ENCODE data around the gene KRTAP19-2. TPM values are rescaled to one million over a fixed set of nuclear protein-coding genes. Genes with fewer than 3 reads are reported as not detected.

The KRTAP19-2 gene
- total and polyA plus RNA-seq, 4 donors: not detected

DNA sequence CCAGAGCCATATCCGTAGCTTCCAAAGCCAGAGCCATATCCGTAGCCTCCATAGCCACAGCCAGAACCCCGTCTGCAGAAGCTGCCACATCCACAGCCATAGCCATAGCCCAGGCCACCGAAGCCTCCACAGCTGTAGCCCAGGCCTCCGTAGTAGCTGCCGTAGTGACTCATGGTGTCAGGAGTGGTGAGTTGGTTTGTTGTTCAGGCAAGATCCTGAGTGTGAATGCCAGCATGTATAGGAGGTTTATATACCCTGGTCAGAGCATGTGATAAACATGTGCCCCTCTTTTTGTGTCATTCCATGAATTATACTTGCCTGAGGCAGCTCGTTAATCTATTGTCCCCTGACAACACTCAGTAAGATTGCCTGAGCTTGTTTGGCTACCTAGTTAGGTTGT is 7.1 kb downstream of the KRTAP19-2 start, which contains the start of gene KRTAP19-1:
TSS of gene KRTAP19-1 (minus strand) at position 223 of the 400 bp plus-strand sequence. CDS start at position 173, 50 bp downstream.
- intact Hi-C loops (cut with DNase I): no loop called here
- no peak within 1 kb of the TSS for H3K4me3 ChIP-seq (ENCODE audit: low read length in 2 of 2)
- no peaks in the 10 kb centered on the region for H3K9me3 ChIP-seq (ENCODE audit: control insufficient read depth, low read length)
- WGBS, 2 donors: 93 to 94% methylated on average over 7 of the region's 7 CpGs
- no peaks in the 10 kb centered on the region for H3K36me3 ChIP-seq (ENCODE audit: control insufficient read depth in 1 of 2, insufficient read depth in 2 of 2, low read length in 1 of 2)
- DNase-seq: peak in 1 of 2 donors; percentile 28
- H3K27ac ChIP-seq (ENCODE audit: low read depth in 1 of 2, low read length in 2 of 2): no peak within 1 kb of the TSS
- ATAC-seq (ENCODE audit: low FRiP score): no peak
- H3K4me1 ChIP-seq (ENCODE audit: control insufficient read depth in 1 of 2, insufficient read depth in 2 of 2, low read length in 2 of 2): no peaks in the 10 kb centered on the region
- no peaks in the 10 kb centered on the region for H3K27me3 ChIP-seq (ENCODE audit: control insufficient read depth in 1 of 2, insufficient read depth in 2 of 2, low read length in 1 of 2)

DNA sequence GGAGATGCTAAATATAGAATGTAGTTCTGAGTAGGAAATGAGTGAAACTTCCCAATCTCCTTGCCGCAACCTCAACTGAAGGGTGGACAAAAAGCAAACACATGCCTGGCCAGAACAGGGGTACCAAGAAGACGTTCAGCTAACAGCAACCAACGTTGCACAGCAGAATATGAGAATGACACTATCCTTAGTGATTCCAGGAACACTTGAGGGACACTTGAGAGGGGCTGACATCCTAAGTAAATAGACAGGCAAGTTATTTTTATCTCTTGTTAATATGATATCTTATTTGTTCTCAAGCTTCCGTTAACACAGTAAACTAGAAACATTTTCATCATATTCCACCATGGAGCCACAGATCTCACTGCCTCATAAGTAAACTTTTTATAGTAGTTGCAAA is 8.0 kb downstream of the KRTAP19-2 start:
- intact Hi-C loops (cut with DNase I): no loop called here
- ATAC-seq (ENCODE audit: low FRiP score) (no peak), DNase-seq (no peak)
- Histone ChIP-seq H3K27me3 (ENCODE audit: control insufficient read depth in 1 of 2, insufficient read depth in 2 of 2, low read length in 1 of 2) (no peaks in the 10 kb centered on the region), H3K4me1 (ENCODE audit: control insufficient read depth in 1 of 2, insufficient read depth in 2 of 2, low read length in 2 of 2) (no peaks in the 10 kb centered on the region), H3K27ac (ENCODE audit: low read depth in 1 of 2, low read length in 2 of 2) (no peak overlapping the region), H3K9me3 (ENCODE audit: control insufficient read depth, low read length) (no peaks in the 10 kb centered on the region), H3K4me3 (ENCODE audit: low read length in 2 of 2) (no peak overlapping the region), H3K36me3 (ENCODE audit: control insufficient read depth in 1 of 2, insufficient read depth in 2 of 2, low read length in 1 of 2) (no peaks in the 10 kb centered on the region)
- WGBS, 2 donors: 19 to 29% methylated on average over 4 of the region's 4 CpGs

DNA sequence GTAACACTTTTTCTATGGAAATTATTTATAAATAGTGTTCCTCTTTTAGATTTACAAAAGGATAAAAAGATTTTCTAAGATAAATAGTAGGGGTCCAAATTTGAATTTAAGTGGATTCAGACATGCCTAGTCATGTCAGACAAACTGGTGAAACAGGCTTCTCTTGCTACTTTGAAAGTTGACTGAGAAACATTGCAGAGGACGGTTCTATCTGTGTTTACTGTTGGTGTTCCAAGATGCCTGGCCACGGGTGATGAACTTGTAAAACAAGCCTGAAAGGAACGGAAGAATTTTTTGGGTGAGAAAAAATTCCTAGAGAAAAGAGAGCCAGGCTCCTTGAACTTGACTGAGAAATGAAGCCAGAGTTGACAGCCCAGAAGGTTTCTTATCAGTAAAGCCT is 9.2 kb downstream of the KRTAP19-2 start:
- Histone ChIP-seq H3K36me3 (ENCODE audit: control insufficient read depth in 1 of 2, insufficient read depth in 2 of 2, low read length in 1 of 2) (no peaks in the 10 kb centered on the region), H3K27me3 (ENCODE audit: control insufficient read depth in 1 of 2, insufficient read depth in 2 of 2, low read length in 1 of 2) (no peaks in the 10 kb centered on the region), H3K9me3 (ENCODE audit: control insufficient read depth, low read length) (no peaks in the 10 kb centered on the region), H3K4me3 (ENCODE audit: low read length in 2 of 2) (no peak overlapping the region), H3K27ac (ENCODE audit: low read depth in 1 of 2, low read length in 2 of 2) (no peak overlapping the region), H3K4me1 (ENCODE audit: control insufficient read depth in 1 of 2, insufficient read depth in 2 of 2, low read length in 2 of 2) (no peaks in the 10 kb centered on the region)
- 16 to 19% methylated on average over 3 of the region's 3 CpGs for WGBS, 2 donors
- ATAC-seq (ENCODE audit: low FRiP score) (no peak), DNase-seq (no peak)
- intact Hi-C loops (cut with DNase I): no loop called here

DNA sequence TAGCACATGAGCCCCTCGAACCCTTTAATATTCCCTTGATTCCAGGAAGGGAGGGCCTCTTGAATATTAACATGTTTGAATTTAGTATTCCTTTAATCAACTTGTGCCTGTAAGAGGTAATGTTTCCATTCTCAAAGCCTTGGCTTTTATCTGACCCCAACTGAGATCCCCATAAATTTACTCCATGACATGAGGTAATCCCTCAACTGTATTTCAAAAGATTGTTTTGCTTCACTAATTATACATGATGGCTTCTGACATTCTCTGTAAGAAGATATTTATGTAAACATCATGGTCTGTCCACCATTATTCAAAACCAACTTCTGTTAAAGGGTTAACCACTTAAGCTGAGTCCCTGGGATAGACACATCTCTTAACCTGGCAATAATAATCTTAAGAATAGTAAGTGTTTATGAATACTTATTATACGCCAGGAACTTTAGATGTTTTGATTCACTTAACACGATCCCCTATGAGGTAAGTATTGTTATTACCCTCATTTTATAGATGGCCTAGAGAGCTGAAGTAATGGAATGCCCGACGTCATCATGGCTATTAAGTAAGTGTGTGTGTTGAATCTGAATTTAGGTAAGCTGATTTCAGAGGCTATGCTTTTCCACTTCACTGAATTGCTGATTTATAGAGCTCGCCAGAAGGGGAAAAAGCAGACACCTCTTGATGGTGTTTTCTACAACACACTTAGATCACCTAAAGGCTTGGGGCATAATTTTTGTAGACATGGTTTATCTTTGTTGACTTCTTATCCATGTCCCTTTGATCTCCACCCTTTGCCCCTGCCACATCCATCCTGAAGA is 18.1 kb downstream of the KRTAP19-2 start:
- no peak overlapping the region for H3K4me3 ChIP-seq (ENCODE audit: low read length in 2 of 2)
- DNase-seq: no peak
- intact Hi-C loops (cut with DNase I): no loop called here

DNA sequence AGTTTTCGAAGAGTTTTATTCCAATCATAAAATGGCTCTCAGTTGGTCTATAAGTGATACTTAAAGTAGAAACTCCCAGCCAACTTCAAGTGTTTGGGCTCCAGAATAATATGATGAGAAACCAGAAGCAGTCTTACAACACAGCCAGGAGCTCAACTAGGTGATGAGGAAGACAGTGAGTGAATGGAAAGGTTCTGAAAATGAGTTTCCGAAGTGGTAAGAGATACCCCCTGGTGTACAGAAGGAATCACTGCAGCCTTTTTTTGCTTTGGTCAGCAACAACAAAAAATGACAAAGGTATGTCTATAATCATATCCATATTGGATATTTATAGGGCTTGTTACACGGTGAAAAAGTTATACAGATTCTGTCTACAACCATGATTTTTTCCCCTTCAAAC is 23.5 kb downstream of the KRTAP19-2 start:
- ATAC-seq (ENCODE audit: low FRiP score): no peak
- WGBS, 2 donors: 68 to 88% methylated on average over 3 of the region's 3 CpGs

More for the DNA sequence above, 18.1 kb downstream of the KRTAP19-2 start:
- 80 to 83% methylated on average over 6 of the region's 6 CpGs for WGBS, 2 donors
- Histone ChIP-seq H3K27ac (ENCODE audit: low read depth in 1 of 2, low read length in 2 of 2) (no peak overlapping the region), H3K36me3 (ENCODE audit: control insufficient read depth in 1 of 2, insufficient read depth in 2 of 2, low read length in 1 of 2) (no peaks in the 10 kb centered on the region), H3K9me3 (ENCODE audit: control insufficient read depth, low read length) (no peaks in the 10 kb centered on the region), H3K27me3 (ENCODE audit: control insufficient read depth in 1 of 2, insufficient read depth in 2 of 2, low read length in 1 of 2) (no peaks in the 10 kb centered on the region), H3K4me1 (ENCODE audit: control insufficient read depth in 1 of 2, insufficient read depth in 2 of 2, low read length in 2 of 2) (no peaks in the 10 kb centered on the region)
- no peak for ATAC-seq (ENCODE audit: low FRiP score)

DNA sequence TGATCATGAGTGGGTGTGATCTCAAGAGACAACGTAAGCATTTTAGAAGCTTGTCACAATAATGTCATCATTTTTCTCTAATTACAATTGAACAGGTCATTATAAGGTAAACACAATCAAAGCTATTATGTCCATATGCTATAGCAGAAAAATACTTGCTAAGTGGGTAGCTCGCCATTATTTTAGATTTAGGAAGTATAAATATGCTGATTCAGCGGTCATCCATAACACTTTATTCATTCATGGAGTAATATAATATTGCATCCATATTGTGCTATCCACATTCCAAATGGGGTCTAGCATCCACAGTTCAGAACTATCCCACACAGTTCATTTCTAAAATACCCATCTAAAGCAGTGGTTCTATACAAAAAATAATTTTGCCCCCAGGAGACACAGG is 38.7 kb downstream of the KRTAP19-2 start:
- no peak for DNase-seq
- WGBS, 2 donors: 96 to 99% methylated on average over 3 of the region's 3 CpGs
- Histone ChIP-seq H3K4me3 (ENCODE audit: low read length in 2 of 2) (no peak overlapping the region), H3K27me3 (ENCODE audit: control insufficient read depth in 1 of 2, insufficient read depth in 2 of 2, low read length in 1 of 2) (no peaks in the 10 kb centered on the region), H3K4me1 (ENCODE audit: control insufficient read depth in 1 of 2, insufficient read depth in 2 of 2, low read length in 2 of 2) (no peaks in the 10 kb centered on the region), H3K36me3 (ENCODE audit: control insufficient read depth in 1 of 2, insufficient read depth in 2 of 2, low read length in 1 of 2) (no peaks in the 10 kb centered on the region), H3K9me3 (ENCODE audit: control insufficient read depth, low read length) (no peaks in the 10 kb centered on the region), H3K27ac (ENCODE audit: low read depth in 1 of 2, low read length in 2 of 2) (no peak overlapping the region)
- ATAC-seq (ENCODE audit: low FRiP score): no peak
- intact Hi-C loops (cut with DNase I): no loop called here

More for the DNA sequence above, 23.5 kb downstream of the KRTAP19-2 start:
- H3K36me3 ChIP-seq (ENCODE audit: control insufficient read depth in 1 of 2, insufficient read depth in 2 of 2, low read length in 1 of 2): no peaks in the 10 kb centered on the region
- H3K27ac ChIP-seq (ENCODE audit: low read depth in 1 of 2, low read length in 2 of 2): no peak overlapping the region
- no peaks in the 10 kb centered on the region for H3K4me1 ChIP-seq (ENCODE audit: control insufficient read depth in 1 of 2, insufficient read depth in 2 of 2, low read length in 2 of 2)
- no peaks in the 10 kb centered on the region for H3K9me3 ChIP-seq (ENCODE audit: control insufficient read depth, low read length)
- DNase-seq: no peak
- intact Hi-C loops (cut with DNase I): no loop called here
- H3K4me3 ChIP-seq (ENCODE audit: low read length in 2 of 2): no peak overlapping the region
- no peaks in the 10 kb centered on the region for H3K27me3 ChIP-seq (ENCODE audit: control insufficient read depth in 1 of 2, insufficient read depth in 2 of 2, low read length in 1 of 2)

DNA sequence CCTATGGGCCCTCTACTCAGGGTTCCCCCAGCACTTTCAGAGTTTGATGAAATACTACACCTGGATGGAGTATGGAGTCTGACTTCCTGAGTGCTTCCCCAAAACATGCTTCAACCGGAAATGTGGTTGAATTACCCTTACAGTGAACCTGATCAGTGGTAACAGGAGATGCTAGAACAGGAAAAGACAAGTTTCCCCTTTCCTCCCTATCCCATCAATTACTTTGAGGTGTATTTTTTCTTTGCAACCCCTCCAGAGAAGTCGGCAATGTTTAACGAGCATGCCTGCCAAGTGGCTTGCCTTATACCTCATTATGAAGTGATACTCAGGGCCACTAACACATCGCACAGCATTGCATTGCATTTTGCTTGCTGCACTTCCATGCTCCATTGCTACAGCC is 40.2 kb downstream of the KRTAP19-2 start:
- Histone ChIP-seq H3K9me3 (ENCODE audit: control insufficient read depth, low read length) (no peaks in the 10 kb centered on the region), H3K4me3 (ENCODE audit: low read length in 2 of 2) (no peak overlapping the region), H3K27me3 (ENCODE audit: control insufficient read depth in 1 of 2, insufficient read depth in 2 of 2, low read length in 1 of 2) (no peaks in the 10 kb centered on the region), H3K36me3 (ENCODE audit: control insufficient read depth in 1 of 2, insufficient read depth in 2 of 2, low read length in 1 of 2) (no peaks in the 10 kb centered on the region), H3K4me1 (ENCODE audit: control insufficient read depth in 1 of 2, insufficient read depth in 2 of 2, low read length in 2 of 2) (no peaks in the 10 kb centered on the region), H3K27ac (ENCODE audit: low read depth in 1 of 2, low read length in 2 of 2) (no peak overlapping the region)
- intact Hi-C loops (cut with DNase I): no loop called here
- no peak for DNase-seq
- ATAC-seq (ENCODE audit: low FRiP score): no peak
- 48 to 50% methylated on average over 4 of the region's 4 CpGs for WGBS, 2 donors

DNA sequence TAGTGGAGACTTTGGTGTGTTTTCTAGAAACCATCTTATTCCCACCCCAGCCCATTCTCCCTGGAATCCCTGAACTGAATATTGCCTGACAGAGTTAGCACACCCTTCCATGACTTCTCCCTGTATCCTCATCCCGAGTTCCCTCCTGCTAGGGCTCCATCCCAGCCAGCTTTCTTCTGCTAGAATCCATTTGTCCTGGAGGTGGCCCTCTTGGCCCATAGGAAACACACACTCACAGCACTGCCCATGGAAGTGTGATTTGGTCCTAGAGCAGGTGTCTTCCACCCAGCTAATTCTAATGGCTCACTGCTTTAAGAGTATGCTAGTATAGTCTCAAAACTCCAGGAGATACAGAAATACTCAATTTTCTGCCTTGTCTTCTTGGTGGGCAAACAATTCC is 43.0 kb downstream of the KRTAP19-2 start:
- Histone ChIP-seq H3K27ac (ENCODE audit: low read depth in 1 of 2, low read length in 2 of 2) (no peak overlapping the region), H3K36me3 (ENCODE audit: control insufficient read depth in 1 of 2, insufficient read depth in 2 of 2, low read length in 1 of 2) (no peaks in the 10 kb centered on the region), H3K9me3 (ENCODE audit: control insufficient read depth, low read length) (no peaks in the 10 kb centered on the region), H3K4me1 (ENCODE audit: control insufficient read depth in 1 of 2, insufficient read depth in 2 of 2, low read length in 2 of 2) (no peaks in the 10 kb centered on the region), H3K27me3 (ENCODE audit: control insufficient read depth in 1 of 2, insufficient read depth in 2 of 2, low read length in 1 of 2) (no peaks in the 10 kb centered on the region), H3K4me3 (ENCODE audit: low read length in 2 of 2) (no peak overlapping the region)
- WGBS, 2 donors: 57 to 60% methylated on average over 1 of the region's 1 CpG
- intact Hi-C loops (cut with DNase I): no loop called here
- DNase-seq (no peak), ATAC-seq (ENCODE audit: low FRiP score) (no peak)

DNA sequence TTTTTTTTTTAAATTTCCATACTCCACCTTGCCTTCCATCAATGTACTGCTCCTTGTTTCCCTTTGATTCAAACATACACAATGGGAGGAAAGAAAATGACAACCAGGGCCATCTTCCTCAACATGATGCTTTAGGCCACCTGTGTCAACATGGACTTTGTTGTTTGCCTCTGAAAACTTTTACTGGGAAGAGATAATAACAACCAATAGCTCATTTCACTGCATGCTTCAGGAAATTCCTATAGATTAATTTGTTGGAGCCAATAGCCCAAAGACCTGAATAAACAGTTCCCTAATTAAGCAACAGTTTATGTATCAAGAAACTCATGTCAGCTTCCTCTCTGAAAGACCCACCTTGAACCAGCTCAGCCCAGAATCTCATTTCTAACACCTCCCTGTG is 44.0 kb downstream of the KRTAP19-2 start:
- Histone ChIP-seq H3K4me1 (ENCODE audit: control insufficient read depth in 1 of 2, insufficient read depth in 2 of 2, low read length in 2 of 2) (no peaks in the 10 kb centered on the region), H3K4me3 (ENCODE audit: low read length in 2 of 2) (no peak overlapping the region), H3K27me3 (ENCODE audit: control insufficient read depth in 1 of 2, insufficient read depth in 2 of 2, low read length in 1 of 2) (no peaks in the 10 kb centered on the region), H3K36me3 (ENCODE audit: control insufficient read depth in 1 of 2, insufficient read depth in 2 of 2, low read length in 1 of 2) (no peaks in the 10 kb centered on the region), H3K27ac (ENCODE audit: low read depth in 1 of 2, low read length in 2 of 2) (no peak overlapping the region), H3K9me3 (ENCODE audit: control insufficient read depth, low read length) (no peaks in the 10 kb centered on the region)
- intact Hi-C loops (cut with DNase I): no loop called here
- DNase-seq (no peak), ATAC-seq (ENCODE audit: low FRiP score) (no peak)

All from aorta (tissue), 5 donors.